GM12878 (cell line): ENCODE data around the gene ZNF282.

Experiments
- FOXK2 ChIP-seq: fragments of 450-650 bp; IDR thresholded peaks from 2 replicates; pipeline ENCODE4 v1.6.1; 2017; ENCODE audit warnings: mild to moderate bottlenecking, moderate library complexity
- POLR2A ChIP-seq: IDR thresholded peaks from 2 replicates; pipeline ENCODE4 v1.6.1; 2011; ENCODE audit warnings: low read depth, mild to moderate bottlenecking, low read length
- POLR2AphosphoS5 ChIP-seq: IDR thresholded peaks from 2 replicates; pipeline ENCODE4 v1.6.1; 2011; ENCODE audit warnings: mild to moderate bottlenecking, low read length, inconsistent platforms
- SIN3A ChIP-seq: IDR thresholded peaks from 2 replicates; pipeline ENCODE4 v1.6.1; 2012; ENCODE audit warnings: low read depth, low read length, improper control_type of control experiment
- SPI1 ChIP-seq: IDR thresholded peaks from 2 replicates; pipeline ENCODE4 v1.6.1; 2011; ENCODE audit warnings: low read depth, mild to moderate bottlenecking, low read length, moderate library complexity, borderline replicate concordance; ENCODE audit not compliant: insufficient read depth
- TAF1 ChIP-seq: IDR thresholded peaks from 2 replicates; pipeline ENCODE4 v1.6.1; 2011; ENCODE audit warnings: mild to moderate bottlenecking, low read depth, low read length, borderline replicate concordance
- TF ChIP-seq, protein P1 (sequence below): fragments of 450-650 bp; IDR thresholded peaks from 2 replicates; pipeline ENCODE4 v1.6.1; 2016; ENCODE audit warnings: mild to moderate bottlenecking, moderate library complexity, borderline replicate concordance
- TF ChIP-seq, protein P2 (sequence below), 3 experiments: IDR thresholded peaks in 2 of 3; conservative IDR thresholded peaks in 1 of 3; 2 replicates each; pipeline ENCODE4 v1.5.1; 2011; ENCODE audit warnings: low read depth in 3 of 3, low read length in 3 of 3, mild to moderate bottlenecking in 3 of 3, control low read depth in 2 of 3, moderate library complexity in 2 of 3, inconsistent platforms in 1 of 3, mixed read lengths in 1 of 3; ENCODE audit not compliant: control insufficient read depth in 2 of 3, insufficient read depth in 1 of 3; ENCODE audit errors: extremely low read depth in 1 of 3

DNA sequence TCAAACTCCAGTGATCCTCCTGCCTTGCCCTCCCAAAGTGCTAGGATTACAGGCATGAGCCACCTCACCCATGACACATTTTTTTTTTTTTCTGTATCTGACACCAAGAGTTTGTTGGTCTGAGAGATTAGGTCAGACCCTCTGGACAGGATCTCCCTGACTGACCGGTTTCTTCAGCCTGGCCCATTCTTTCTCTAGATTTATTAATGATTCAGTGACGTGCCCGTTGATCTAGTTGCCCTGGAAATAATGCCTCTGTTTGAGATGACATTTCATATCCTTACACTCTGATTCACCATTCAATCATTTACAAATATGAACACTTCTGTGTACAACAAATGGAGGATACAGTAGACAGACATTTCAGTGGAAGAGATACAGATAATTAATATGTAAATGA is 42.7 kb downstream of the ZNF282 start:
- TF ChIP-seq, protein P1, sequence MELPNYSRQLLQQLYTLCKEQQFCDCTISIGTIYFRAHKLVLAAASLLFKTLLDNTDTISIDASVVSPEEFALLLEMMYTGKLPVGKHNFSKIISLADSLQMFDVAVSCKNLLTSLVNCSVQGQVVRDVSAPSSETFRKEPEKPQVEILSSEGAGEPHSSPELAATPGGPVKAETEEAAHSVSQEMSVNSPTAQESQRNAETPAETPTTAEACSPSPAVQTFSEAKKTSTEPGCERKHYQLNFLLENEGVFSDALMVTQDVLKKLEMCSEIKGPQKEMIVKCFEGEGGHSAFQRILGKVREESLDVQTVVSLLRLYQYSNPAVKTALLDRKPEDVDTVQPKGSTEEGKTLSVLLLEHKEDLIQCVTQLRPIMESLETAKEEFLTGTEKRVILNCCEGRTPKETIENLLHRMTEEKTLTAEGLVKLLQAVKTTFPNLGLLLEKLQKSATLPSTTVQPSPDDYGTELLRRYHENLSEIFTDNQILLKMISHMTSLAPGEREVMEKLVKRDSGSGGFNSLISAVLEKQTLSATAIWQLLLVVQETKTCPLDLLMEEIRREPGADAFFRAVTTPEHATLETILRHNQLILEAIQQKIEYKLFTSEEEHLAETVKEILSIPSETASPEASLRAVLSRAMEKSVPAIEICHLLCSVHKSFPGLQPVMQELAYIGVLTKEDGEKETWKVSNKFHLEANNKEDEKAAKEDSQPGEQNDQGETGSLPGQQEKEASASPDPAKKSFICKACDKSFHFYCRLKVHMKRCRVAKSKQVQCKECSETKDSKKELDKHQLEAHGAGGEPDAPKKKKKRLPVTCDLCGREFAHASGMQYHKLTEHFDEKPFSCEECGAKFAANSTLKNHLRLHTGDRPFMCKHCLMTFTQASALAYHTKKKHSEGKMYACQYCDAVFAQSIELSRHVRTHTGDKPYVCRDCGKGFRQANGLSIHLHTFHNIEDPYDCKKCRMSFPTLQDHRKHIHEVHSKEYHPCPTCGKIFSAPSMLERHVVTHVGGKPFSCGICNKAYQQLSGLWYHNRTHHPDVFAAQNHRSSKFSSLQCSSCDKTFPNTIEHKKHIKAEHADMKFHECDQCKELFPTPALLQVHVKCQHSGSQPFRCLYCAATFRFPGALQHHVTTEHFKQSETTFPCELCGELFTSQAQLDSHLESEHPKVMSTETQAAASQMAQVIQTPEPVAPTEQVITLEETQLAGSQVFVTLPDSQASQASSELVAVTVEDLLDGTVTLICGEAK: no peak
- TF ChIP-seq SIN3A (no peak), TAF1 (no peak), SPI1 (no peak), POLR2A (no peak), POLR2AphosphoS5 (no peak), FOXK2 (no peak)
- TF ChIP-seq, protein P2, sequence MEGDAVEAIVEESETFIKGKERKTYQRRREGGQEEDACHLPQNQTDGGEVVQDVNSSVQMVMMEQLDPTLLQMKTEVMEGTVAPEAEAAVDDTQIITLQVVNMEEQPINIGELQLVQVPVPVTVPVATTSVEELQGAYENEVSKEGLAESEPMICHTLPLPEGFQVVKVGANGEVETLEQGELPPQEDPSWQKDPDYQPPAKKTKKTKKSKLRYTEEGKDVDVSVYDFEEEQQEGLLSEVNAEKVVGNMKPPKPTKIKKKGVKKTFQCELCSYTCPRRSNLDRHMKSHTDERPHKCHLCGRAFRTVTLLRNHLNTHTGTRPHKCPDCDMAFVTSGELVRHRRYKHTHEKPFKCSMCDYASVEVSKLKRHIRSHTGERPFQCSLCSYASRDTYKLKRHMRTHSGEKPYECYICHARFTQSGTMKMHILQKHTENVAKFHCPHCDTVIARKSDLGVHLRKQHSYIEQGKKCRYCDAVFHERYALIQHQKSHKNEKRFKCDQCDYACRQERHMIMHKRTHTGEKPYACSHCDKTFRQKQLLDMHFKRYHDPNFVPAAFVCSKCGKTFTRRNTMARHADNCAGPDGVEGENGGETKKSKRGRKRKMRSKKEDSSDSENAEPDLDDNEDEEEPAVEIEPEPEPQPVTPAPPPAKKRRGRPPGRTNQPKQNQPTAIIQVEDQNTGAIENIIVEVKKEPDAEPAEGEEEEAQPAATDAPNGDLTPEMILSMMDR (IDR thresholded peaks at IDR 0.05 in 2 of 3, conservative IDR thresholded peaks at IDR 0.05 in 1 of 3; ENCODE audit: control insufficient read depth in 2 of 3, extremely low read depth in 1 of 3, insufficient read depth in 1 of 3, low read depth in 3 of 3, low read length in 3 of 3): no peak
